ENCODE measurements around the gene PHLDA1.
A peak's percentile ranks its signal among the peaks of the same experiment; 100 is the strongest.

The PHLDA1 gene

DNA sequence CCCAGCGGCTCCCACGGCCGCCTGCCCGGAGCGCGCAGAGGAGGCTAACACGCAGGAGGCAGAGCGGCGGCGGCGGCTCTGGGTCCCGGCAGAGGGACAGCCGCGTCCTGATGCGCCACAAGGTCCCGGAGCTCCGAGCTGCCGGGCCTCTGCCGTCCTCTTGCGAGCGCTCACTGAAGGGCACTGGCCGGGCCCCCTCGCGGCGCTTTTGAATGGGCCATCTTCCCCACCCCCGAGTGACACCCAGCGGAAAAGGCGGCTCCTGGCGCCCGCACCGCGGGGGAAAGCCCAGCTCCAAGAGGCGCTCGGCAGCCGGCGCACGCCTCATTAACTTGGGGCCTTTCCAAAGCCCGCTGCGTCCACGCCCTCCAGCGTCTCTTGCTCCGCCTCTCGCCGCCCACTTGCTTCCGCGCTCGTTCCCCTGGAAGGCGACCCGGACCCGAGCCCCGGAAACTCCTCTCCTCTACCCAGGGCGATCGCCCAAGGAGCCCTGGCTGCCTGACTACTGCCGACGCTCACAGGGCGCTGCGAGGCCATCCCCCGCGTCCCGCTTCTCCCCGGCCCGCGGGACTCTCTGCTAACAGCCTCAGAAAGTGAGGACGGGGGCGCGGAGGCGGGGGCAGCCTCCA, at the start of gene PHLDA1:
PHLDA1 (minus strand) TSS at position 363 of the 629 bp plus-strand sequence.
- peak; percentile 92 for DNase-seq (ENCODE audit: low read depth, low spot score)

DNA sequence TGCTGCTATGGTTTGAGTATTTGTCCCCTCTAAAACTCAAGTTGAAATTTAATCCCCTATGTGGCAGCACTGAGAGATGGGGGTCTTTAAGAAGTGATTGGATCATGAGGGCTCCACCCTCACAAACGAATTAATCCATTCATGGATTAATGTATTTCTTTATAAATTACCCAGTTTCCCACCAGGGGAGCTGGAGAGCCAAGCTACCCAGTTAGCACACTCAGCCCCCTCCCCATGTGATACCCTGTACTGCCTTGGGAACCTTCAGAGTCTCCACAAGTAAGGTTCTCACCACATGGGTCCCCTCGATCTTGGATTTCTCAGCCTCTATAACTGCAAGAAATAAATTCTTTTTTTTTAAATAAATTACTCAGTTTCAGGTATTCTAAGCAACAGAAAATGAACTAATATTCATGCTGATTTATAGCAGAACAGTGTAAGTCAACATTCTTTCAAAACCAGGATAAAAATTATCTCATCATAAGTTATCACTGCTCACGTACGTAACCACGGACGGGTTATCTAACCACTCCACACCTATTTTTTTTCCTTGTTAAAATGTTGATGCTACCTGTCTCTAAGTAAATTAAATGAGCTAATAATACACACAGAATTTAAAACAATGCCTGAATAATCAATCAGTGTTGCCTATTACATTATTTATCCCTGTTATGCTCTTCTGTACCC, 49.3 kb upstream of the PHLDA1 start:
- DNase-seq (ENCODE audit: low read depth, low spot score) = no peak

- no peak for DNase-seq (ENCODE audit: low read depth, low spot score)
Observed at GRCh38 chr12:76080017-76080728, 48.6 kb upstream of the PHLDA1 start.

DNA sequence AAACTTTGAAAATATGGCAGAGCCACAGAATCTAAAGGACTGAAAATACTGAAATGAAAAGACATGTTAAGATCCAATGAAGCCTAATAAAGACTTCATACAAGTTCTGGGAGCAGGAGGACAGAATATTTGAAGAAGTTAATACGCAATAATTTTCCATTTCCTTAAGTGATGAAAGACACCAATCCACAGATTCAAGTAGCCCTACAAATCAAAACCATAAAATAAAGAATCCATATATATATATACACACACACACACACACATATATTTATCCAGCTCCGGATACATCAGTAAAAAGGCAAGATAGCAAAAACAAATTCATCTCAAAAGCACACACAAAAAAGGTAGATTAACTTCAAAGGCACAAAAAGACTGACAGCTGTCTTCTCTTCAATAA, 47.2 kb upstream of the PHLDA1 start:
- DNase-seq (ENCODE audit: low read depth, low spot score) = no peak

GRCh38 chr12:76075448-76075847, 43.9 kb upstream of the PHLDA1 start:
- DNase-seq (ENCODE audit: low read depth, low spot score) = no peak

- no peak for DNase-seq (ENCODE audit: low read depth, low spot score)
Observed at GRCh38 chr12:76074701-76075336, 43.2 kb upstream of the PHLDA1 start.

- DNase-seq (ENCODE audit: low read depth, low spot score) = no peak
Observed at GRCh38 chr12:76073561-76073960, 42.0 kb upstream of the PHLDA1 start.

DNA sequence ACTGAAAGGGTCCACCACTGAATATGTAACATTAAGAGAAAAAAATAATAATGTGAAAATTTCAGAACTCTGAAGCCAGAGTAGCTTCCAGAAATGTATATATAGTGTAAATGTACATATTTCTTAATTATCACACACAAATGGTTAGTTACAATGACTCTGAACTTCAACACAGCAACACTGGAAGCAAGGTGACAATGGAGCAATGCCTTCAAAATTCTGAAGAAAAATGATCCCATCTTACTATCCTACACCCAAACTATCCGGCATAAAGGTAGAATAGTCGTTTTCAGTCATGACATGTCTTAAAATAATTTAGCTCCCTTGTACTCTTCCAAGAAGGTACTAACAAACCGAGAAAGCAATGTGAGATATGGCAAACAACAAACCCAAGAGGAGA, 41.0 kb upstream of the PHLDA1 start:
- no peak for DNase-seq (ENCODE audit: low read depth, low spot score)

GRCh38 chr12:76069339-76069738, 37.8 kb upstream of the PHLDA1 start:
- no peak for DNase-seq (ENCODE audit: low read depth, low spot score)

- no peak for DNase-seq (ENCODE audit: low read depth, low spot score)
Observed at GRCh38 chr12:76065917-76066316, 34.3 kb upstream of the PHLDA1 start.

DNA sequence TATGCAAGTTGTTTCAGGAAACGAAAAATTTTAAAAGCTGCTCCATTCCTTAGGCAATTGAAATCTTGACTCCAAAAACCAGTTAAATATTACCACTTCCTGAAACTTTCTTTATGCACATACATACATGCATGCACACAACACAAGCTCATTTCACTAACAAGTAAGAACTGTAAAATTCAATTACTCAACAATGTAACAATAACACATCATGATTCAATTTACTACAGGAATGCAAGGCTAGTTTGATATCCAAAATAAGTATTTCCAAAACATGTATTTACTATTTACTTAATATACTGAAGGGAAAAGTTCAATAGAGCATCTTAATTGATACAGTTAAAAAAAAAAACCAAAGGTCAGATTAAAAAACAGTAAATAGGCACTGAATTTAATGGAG, 33.3 kb upstream of the PHLDA1 start:
- no peak for DNase-seq (ENCODE audit: low read depth, low spot score)

GRCh38 chr12:76060111-76060510, 28.5 kb upstream of the PHLDA1 start:
- no peak for DNase-seq (ENCODE audit: low read depth, low spot score)

DNA sequence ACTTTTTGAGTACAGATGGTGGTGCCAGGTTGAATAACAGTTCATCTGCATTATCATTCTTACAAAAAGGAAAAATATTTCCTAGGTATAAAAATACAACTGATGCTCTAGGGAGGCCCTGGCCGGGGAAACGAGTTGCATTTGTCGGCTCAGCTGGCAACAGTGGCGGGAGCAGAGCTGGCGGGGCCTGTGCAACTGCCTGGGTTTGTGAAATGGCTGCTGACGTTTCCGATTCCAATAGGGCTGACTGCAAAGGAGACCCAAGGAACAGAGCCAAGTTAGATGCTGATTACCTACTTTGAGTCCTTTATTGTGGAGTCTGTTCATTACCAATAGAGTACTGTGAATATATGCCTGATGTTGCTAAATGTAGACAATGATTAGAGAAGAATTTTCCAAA, 25.8 kb upstream of the PHLDA1 start:
- DNase-seq (ENCODE audit: low read depth, low spot score) = no peak

DNA sequence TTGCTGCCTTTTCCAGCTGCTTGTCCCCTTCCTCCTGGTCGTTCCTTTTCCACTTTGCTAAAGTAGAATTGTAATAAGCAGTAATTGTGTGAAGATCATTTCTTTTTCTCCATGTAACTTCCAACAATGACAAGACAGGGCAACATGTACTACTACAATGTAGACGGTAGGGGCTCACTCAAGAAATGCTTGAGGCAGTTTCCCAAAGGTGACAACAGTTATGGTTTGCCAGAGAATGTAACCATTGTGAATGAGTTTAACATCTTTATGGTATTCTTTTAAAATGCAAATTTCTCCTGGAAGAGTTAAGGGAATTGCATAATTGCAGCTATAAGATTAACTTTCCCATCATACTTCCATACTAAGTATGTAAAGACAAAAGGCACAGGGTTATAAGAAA, 23.8 kb upstream of the PHLDA1 start:
- no peak for DNase-seq (ENCODE audit: low read depth, low spot score)

- DNase-seq (ENCODE audit: low read depth, low spot score) = no peak
Observed at GRCh38 chr12:76049575-76050251, 18.1 kb upstream of the PHLDA1 start.

- DNase-seq (ENCODE audit: low read depth, low spot score) = no peak
Observed at GRCh38 chr12:76047742-76048141, 16.2 kb upstream of the PHLDA1 start.

GRCh38 chr12:76047060-76047459, 15.5 kb upstream of the PHLDA1 start:
- no peak for DNase-seq (ENCODE audit: low read depth, low spot score)

DNA sequence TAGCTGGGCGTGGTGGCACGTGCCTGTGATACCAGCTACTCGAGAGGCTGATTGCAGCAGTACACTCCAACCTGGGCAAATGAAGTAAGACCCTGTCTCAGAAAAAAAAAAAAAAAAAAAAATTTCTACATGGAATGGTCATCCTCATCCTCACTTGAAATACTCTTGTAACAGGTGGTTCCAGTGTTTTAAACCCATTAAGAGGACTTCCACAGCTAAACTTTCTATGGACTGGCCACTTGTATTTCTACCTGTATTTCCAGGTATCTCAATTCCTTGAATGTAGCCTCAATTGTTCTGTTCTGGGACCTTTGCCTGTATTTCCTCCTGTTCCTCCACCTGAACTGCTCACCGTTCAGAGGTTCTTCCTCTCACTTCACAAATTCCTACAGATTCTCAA, 11.8 kb upstream of the PHLDA1 start:
- no peak for DNase-seq (ENCODE audit: low read depth, low spot score)

DNA sequence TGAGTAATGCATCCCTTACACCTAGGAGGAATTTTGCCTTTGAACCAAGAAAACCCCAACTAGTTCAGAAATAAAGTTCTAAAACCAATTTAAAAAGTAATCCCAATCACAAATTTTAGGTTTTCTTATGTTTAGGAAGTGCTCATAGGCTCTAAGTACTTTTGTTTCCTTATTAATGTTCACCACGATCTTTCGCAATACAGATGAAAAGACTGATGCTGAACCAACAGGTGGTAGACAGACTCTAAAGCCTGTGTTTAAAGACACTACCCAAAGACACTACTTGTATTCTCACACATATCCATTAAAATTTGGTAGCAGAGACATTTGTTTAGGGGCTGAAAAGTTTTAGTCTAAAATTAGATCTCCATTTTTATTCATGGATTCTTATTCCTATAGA, 10.6 kb upstream of the PHLDA1 start:
- DNase-seq (ENCODE audit: low read depth, low spot score) = no peak

GRCh38 chr12:76041406-76041805, 9.8 kb upstream of the PHLDA1 start:
- DNase-seq (ENCODE audit: low read depth, low spot score) = no peak

DNA sequence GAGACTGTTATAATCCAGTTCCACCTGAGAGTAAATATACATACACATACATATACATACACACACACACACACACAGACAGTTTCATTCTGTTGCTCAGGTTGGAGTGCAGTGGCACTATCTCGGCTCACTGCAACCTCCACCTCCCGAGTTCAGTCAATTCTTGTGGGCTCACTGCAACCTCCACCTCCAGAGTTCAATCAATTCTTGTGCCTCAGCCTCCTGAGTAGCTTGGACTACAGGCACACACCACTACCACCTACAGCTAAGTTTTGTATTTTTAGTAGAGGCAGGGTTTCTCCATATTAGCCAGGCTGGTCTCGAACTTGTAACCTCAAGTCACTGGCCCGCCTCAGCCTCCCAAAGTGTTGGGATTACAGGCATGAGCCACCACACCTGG, 8.9 kb upstream of the PHLDA1 start:
- no peak for DNase-seq (ENCODE audit: low read depth, low spot score)

DNA sequence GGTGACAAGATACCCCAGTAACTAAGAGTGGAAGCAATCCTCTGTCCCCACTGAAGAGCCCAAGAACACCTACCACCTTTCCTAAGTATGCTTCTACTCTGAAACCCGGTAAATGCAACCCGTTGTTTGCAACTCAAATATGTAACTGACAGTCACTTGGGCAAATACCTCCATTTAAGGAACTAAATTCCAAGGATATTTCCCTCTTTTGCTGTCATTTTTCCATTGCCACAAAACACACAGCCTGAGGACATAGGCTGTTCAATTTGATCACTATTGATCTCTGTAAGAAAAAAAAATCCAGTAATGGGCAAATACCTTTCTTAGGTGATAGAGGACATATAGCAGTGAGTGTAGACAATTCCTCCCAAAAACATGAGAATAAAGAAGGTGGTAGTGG, 6.6 kb upstream of the PHLDA1 start:
- DNase-seq (ENCODE audit: low read depth, low spot score) = no peak
